HepG2 (cell line): ENCODE measurements around the gene NXN. TPM values are rescaled to one million over a fixed set of nuclear protein-coding genes. Genes with fewer than 3 reads are reported as not detected.

ENCODE experiments used
- ATAC-seq: fragments of 200-7000 bp; cut with Tn5 transposase; 3 replicates; pipeline ENCODE4 v1.9.1; 2020; ENCODE audit warnings: mild to moderate bottlenecking, moderate library complexity
- BruUV-seq: library from RNA; stranded (reverse); fragments of 400-500 nt; replicated peaks from 2 replicates; lab custom pipeline; 2021; lab: Mats Ljungman, UMichigan
- CTCF ChIA-PET: fragments of 300-600 bp; formaldehyde crosslinking; extraction: SDS; loops from one replicate; lab custom pipeline; 2021; ENCODE audit warnings: low total read pairs, inconsistent platforms, low intra/inter-chr PET ratio; lab: Yijun Ruan, JAX
- POLR2A ChIA-PET: fragments of 350-600 bp; sonication (Branson Sonifier 250); formaldehyde crosslinking; loops from one replicate; lab custom pipeline; 2020; ENCODE audit warnings: antibody characterized with exemption, inconsistent platforms; lab: Yijun Ruan, JAX
- DNase-seq: peaks from one replicate; pipeline ENCODE4 v3.0.0-alpha.2; 2015; ENCODE audit warnings: low spot score
- FAIRE-seq: peaks from 3 replicates; lab custom pipeline; 2011; peaks lifted over from hg19 to GRCh38; lab: Jason Lieb, UNC
- H2AFZ ChIP-seq: one replicate; pipeline ENCODE4 v1.6.1; 2011; ENCODE audit warnings: low read length, inconsistent platforms
- H3K27ac ChIP-seq: fragments of 300-600 bp; 3 replicates; pipeline ENCODE4 v1.8.0; 2011; ENCODE audit warnings: mixed run types, mild to moderate bottlenecking, mixed read lengths, low read length, inconsistent platforms; ENCODE audit not compliant: insufficient read depth; ENCODE audit errors: extremely low read length
- H3K27me3 ChIP-seq, 2 experiments: fragments of 200-600 bp in 1 of 2; 2 replicates in 1 of 2; 3 replicates in 1 of 2; pipeline versions ENCODE4 v1.6.0 to v1.8.0; 2011; ENCODE audit warnings: low read length in 2 of 2, mild to moderate bottlenecking in 2 of 2, moderate library complexity in 2 of 2, inconsistent platforms in 1 of 2; ENCODE audit not compliant: insufficient read depth in 2 of 2, control insufficient read depth in 1 of 2
- H3K36me3 ChIP-seq, 2 experiments: fragments of 200-600 bp in 1 of 2; replicated peaks in 1 of 2; 2 replicates in 1 of 2; 3 replicates in 1 of 2; pipeline versions ENCODE4 v1.5.1 to v1.8.0; 2011; ENCODE audit warnings: low read length in 2 of 2, inconsistent platforms in 1 of 2; ENCODE audit not compliant: insufficient read depth in 2 of 2, control insufficient read depth in 1 of 2
- H3K4me1 ChIP-seq: 2 replicates; pipeline ENCODE4 v1.5.1; 2012; ENCODE audit warnings: low read length, inconsistent platforms; ENCODE audit not compliant: insufficient read depth
- H3K4me2 ChIP-seq: 2 replicates; pipeline ENCODE4 v1.6.0; 2011; ENCODE audit warnings: low read depth, low read length, inconsistent platforms
- H3K4me3 ChIP-seq, 3 experiments: fragments of 200-600 bp in 1 of 3; sonication (generic), shearing (Covaris generic) in 1 of 3; replicated peaks in 1 of 3; 2 replicates each; pipeline ENCODE4 v1.5.1; 2011 to 2016; ENCODE audit warnings: low read length in 3 of 3, inconsistent platforms in 2 of 3, low read depth in 2 of 3, mild to moderate bottlenecking in 2 of 3, control low read depth in 1 of 3, mixed read lengths in 1 of 3; ENCODE audit not compliant: insufficient read depth in 1 of 3
- H3K79me2 ChIP-seq: one replicate; pipeline ENCODE4 v1.6.1; 2011; ENCODE audit warnings: low read length, inconsistent platforms; ENCODE audit not compliant: insufficient read depth
- H3K9ac ChIP-seq: 2 replicates; pipeline ENCODE4 v1.6.0; 2011; ENCODE audit warnings: mild to moderate bottlenecking, low read depth, low read length, inconsistent platforms; ENCODE audit not compliant: insufficient read depth
- H3K9me3 ChIP-seq: 2 replicates; pipeline ENCODE4 v1.5.1; 2012; ENCODE audit warnings: mild to moderate bottlenecking, low read length
- H4K20me1 ChIP-seq: 2 replicates; pipeline ENCODE4 v1.6.0; 2011; ENCODE audit warnings: inconsistent platforms, mild to moderate bottlenecking, low read length, moderate library complexity; ENCODE audit not compliant: insufficient read depth
- EZH2 ChIP-seq: conservative IDR thresholded peaks from 2 replicates; pipeline ENCODE4 v1.6.1; 2012; ENCODE audit warnings: mild to moderate bottlenecking, low read depth, low read length, moderate library complexity
- HOXA3 ChIP-seq: sonication (generic); formaldehyde crosslinking; IDR thresholded peaks from 2 replicates; pipeline ENCODE4 v1.5.0; 2020; ENCODE audit warnings: missing genetic modification reagents
- HOXA5 ChIP-seq: sonication (generic); formaldehyde crosslinking; IDR thresholded peaks from 2 replicates; pipeline ENCODE4 v1.4.0; 2020; ENCODE audit warnings: missing genetic modification reagents
- MED1 ChIP-seq: sonication (generic); formaldehyde crosslinking; IDR thresholded peaks from 2 replicates; pipeline ENCODE4 v1.4.0; 2020; ENCODE audit warnings: missing genetic modification reagents
- MTF2 ChIP-seq: sonication (generic); formaldehyde crosslinking; IDR thresholded peaks from 2 replicates; pipeline ENCODE4 v1.5.0; 2020; ENCODE audit warnings: missing genetic modification reagents, borderline replicate concordance
- RNF2 ChIP-seq: fragments of 450-650 bp; conservative IDR thresholded peaks from 2 replicates; pipeline ENCODE4 v1.6.1; 2016; ENCODE audit warnings: low read depth
- SIX4 ChIP-seq: sonication (generic); formaldehyde crosslinking; IDR thresholded peaks from 2 replicates; pipeline ENCODE4 v1.4.0; 2020; ENCODE audit warnings: missing genetic modification reagents
- SRSF1 ChIP-seq: fragments of 200-400 bp; formaldehyde crosslinking; optimal IDR thresholded peaks from 2 replicates; pipeline ENCODE3; 2017; ENCODE audit warnings: mild to moderate bottlenecking, low read depth, low read length, moderate library complexity
- STAT5B ChIP-seq: sonication (generic); formaldehyde crosslinking; IDR thresholded peaks from 2 replicates; pipeline ENCODE4 v1.4.0; 2020; ENCODE audit warnings: missing genetic modification reagents
- SYNCRIP ChIP-seq: fragments of 200-400 bp; formaldehyde crosslinking; IDR thresholded peaks from 2 replicates; pipeline ENCODE4 v1.6.1; 2018; ENCODE audit warnings: mild to moderate bottlenecking, low read depth, low read length; ENCODE audit not compliant: insufficient read depth
- ZBTB20 ChIP-seq: sonication (generic); formaldehyde crosslinking; IDR thresholded peaks from 2 replicates; pipeline ENCODE4 v1.8.1; 2023; ENCODE audit warnings: missing genetic modification reagents, low read depth, mild to moderate bottlenecking, borderline replicate concordance
- ZBTB7B ChIP-seq: sonication (generic); formaldehyde crosslinking; IDR thresholded peaks from 2 replicates; pipeline ENCODE4 v1.4.0; 2020; ENCODE audit warnings: missing genetic modification reagents
- ZNF143 ChIP-seq: sonication (generic); formaldehyde crosslinking; IDR thresholded peaks from 2 replicates; pipeline ENCODE4 v1.4.0; 2020; ENCODE audit warnings: missing genetic modification reagents
- ZNF281 ChIP-seq: sonication (generic); formaldehyde crosslinking; IDR thresholded peaks from 2 replicates; pipeline ENCODE4 v1.4.0; 2020; ENCODE audit warnings: missing genetic modification reagents, borderline replicate concordance
- ZNF30 ChIP-seq: sonication (generic); formaldehyde crosslinking; IDR thresholded peaks from 2 replicates; pipeline ENCODE4 v1.5.0; 2020; ENCODE audit warnings: mild to moderate bottlenecking, missing genetic modification reagents
- ZNF546 ChIP-seq: sonication (generic); formaldehyde crosslinking; conservative IDR thresholded peaks from 2 replicates; pipeline ENCODE4 v1.8.1; 2023; ENCODE audit warnings: mild to moderate bottlenecking, missing genetic modification reagents
- ZNF562 ChIP-seq: sonication (generic); formaldehyde crosslinking; IDR thresholded peaks from 2 replicates; pipeline ENCODE4 v1.8.0; 2022; ENCODE audit warnings: missing genetic modification reagents, borderline replicate concordance
- WGBS: methylation state at CpG from one replicate; pipeline ENCODE4 v1.1.6; 2017; ENCODE audit warnings: low lambda C conversion rate; 5-methylcytosine and 5-hydroxymethylcytosine counted together
- in situ Hi-C: cut with HindIII; loops from 2 replicates; pipeline ENCODE4 v1.10.0; 2017; ENCODE audit warnings: low pct_unique_long_range_greater_than_20kb; ENCODE audit not compliant: extremely low pct_ligation_motif_present
- intact Hi-C: fragments of 100-400 bp; cut with micrococcal nuclease; formaldehyde crosslinking; loops from one replicate; pipeline ENCODE4 v1.10.0; 2022; ENCODE audit not compliant: unreplicated experiment
- polyA plus RNA-seq, 8 experiments: library from polyadenylated mRNA; depleted of rRNA in 3 of 8; stranded (reverse) in 7 of 8; unstranded in 1 of 8; fragments of >200 nt; fragmentation: Illumina TruSeq in 4 of 8; extraction: Trizol in 4 of 8; gene quantifications; 2 replicates each; pipeline versions ENCODE4 v1.2.1 to v1.2.3, GENCODE V29; 2011 to 2016; ENCODE audit warnings: low read depth in 4 of 8, missing spikeins in 1 of 8, mixed read lengths in 1 of 8; ENCODE audit not compliant: insufficient read depth in 1 of 8
- total RNA-seq, 5 experiments: library from RNA; depleted of rRNA; stranded (reverse); fragments of >200 nt; fragmentation: Illumina TruSeq; extraction: Trizol; gene quantifications; 2 replicates each; pipeline ENCODE4 v1.2.3, GENCODE V29; 2016; ENCODE audit warnings: low read depth in 1 of 5
- TF ChIP-seq, protein P1 (sequence below): sonication (generic); formaldehyde crosslinking; IDR thresholded peaks from 2 replicates; pipeline ENCODE4 v1.4.0; 2020; ENCODE audit warnings: missing genetic modification reagents
- TF ChIP-seq, protein P2 (sequence below): sonication (generic); formaldehyde crosslinking; IDR thresholded peaks from 2 replicates; pipeline ENCODE4 v1.4.0; 2020; ENCODE audit warnings: mild to moderate bottlenecking, missing genetic modification reagents

Gene NXN
- total and polyA plus RNA-seq, 2 of the 13 experiments (the other 11 are each of a cell fraction or from before 2014, with no cell fraction given), result 22.2 to 24.3 TPM

- TF ChIP-seq SYNCRIP, result no peak
- no peak for TF ChIP-seq SRSF1
- no peak for TF ChIP-seq STAT5B (CRISPR knock-in tag)
- TF ChIP-seq, protein P1, sequence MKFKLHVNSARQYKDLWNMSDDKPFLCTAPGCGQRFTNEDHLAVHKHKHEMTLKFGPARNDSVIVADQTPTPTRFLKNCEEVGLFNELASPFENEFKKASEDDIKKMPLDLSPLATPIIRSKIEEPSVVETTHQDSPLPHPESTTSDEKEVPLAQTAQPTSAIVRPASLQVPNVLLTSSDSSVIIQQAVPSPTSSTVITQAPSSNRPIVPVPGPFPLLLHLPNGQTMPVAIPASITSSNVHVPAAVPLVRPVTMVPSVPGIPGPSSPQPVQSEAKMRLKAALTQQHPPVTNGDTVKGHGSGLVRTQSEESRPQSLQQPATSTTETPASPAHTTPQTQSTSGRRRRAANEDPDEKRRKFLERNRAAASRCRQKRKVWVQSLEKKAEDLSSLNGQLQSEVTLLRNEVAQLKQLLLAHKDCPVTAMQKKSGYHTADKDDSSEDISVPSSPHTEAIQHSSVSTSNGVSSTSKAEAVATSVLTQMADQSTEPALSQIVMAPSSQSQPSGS, result no peak
- no peak for TF ChIP-seq HOXA5 (CRISPR knock-in tag)
- TF ChIP-seq ZBTB7B (CRISPR knock-in tag), result no peak
Measured at GRCh38 chr17:856149-856548, 123.4 kb downstream of the NXN start (continued).

- FAIRE-seq, result no peak
- POLR2A ChIA-PET, result no interaction called here
- DNase-seq, result no peak
- TF ChIP-seq, protein P2, sequence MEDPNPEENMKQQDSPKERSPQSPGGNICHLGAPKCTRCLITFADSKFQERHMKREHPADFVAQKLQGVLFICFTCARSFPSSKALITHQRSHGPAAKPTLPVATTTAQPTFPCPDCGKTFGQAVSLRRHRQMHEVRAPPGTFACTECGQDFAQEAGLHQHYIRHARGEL (CRISPR knock-in tag), result no peak
- TF ChIP-seq ZNF30 (CRISPR knock-in tag), result no peak
- TF ChIP-seq MTF2, result no peak
- no peak for TF ChIP-seq ZNF546 (CRISPR knock-in tag)
- TF ChIP-seq MED1 (CRISPR knock-in tag), result no peak
- no peak for TF ChIP-seq ZNF143
- TF ChIP-seq EZH2, result no peak
- no peak for TF ChIP-seq RNF2
- TF ChIP-seq ZNF281 (CRISPR knock-in tag), result no peak
- TF ChIP-seq ZNF562 (CRISPR knock-in tag), result no peak
- no peak for TF ChIP-seq SIX4 (CRISPR knock-in tag)
- TF ChIP-seq ZBTB20 (CRISPR knock-in tag), result no peak
- no peak for TF ChIP-seq HOXA3 (CRISPR knock-in tag)
Measured at GRCh38 chr17:855569-855968, 124.0 kb downstream of the NXN start.

More at GRCh38 chr17:855569-855968, 124.0 kb downstream of the NXN start:
- no peaks in the 10 kb centered on the region for H4K20me1 ChIP-seq
- no peaks in the 10 kb centered on the region for H3K27me3 ChIP-seq
- H3K4me1 ChIP-seq, result peaks cover 2% of the 10 kb centered on the region; the same call in 1 of the 2 replicates
- H3K79me2 ChIP-seq, result no peaks in the 10 kb centered on the region
- CTCF ChIA-PET, result no interaction called here
- no peak overlapping the region for H2AFZ ChIP-seq
- H3K36me3 ChIP-seq, result no peaks in the 10 kb centered on the region
- 92% methylated on average over 5 of the region's 5 CpGs for WGBS
- H3K9ac ChIP-seq, result no peak overlapping the region
- no peak overlapping the region for H3K27ac ChIP-seq
- H3K9me3 ChIP-seq, result no peaks in the 10 kb centered on the region
- intact Hi-C loops (no loop called here), in situ Hi-C loops (no loop called here)
- H3K4me3 ChIP-seq, result no peak overlapping the region
- BruUV-seq, result no TSS peak
- H3K4me2 ChIP-seq, result no peak overlapping the region
- ATAC-seq, result no peak
